ENCODE data around the gene RBM19.

DNA sequence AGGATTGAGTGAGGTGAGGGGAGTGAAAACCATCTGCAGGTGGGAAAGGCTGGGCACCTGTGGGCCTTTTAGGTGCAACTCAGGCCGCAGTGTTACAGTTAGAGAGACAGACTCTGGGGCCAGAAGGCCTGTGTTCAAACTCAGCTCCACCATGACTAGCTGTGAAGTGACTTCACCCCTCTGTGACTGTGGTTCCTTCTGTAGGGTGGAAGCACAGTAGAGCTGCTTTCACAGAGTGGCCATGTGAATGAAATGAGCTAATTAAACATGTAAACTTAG lies 25.0 kb downstream of the RBM19 start:
- TF ChIP-seq POLR2AphosphoS5 (IDR thresholded peaks at IDR 0.05; ENCODE audit: low read depth, low read length) (no peak), SIN3A (IDR thresholded peaks at IDR 0.05; ENCODE audit: borderline replicate concordance, insufficient read depth, low read length) (no peak), TAF1 (IDR thresholded peaks at IDR 0.05; ENCODE audit: borderline replicate concordance, insufficient read depth, low read length) (no peak)
- TF ChIP-seq, protein P1, sequence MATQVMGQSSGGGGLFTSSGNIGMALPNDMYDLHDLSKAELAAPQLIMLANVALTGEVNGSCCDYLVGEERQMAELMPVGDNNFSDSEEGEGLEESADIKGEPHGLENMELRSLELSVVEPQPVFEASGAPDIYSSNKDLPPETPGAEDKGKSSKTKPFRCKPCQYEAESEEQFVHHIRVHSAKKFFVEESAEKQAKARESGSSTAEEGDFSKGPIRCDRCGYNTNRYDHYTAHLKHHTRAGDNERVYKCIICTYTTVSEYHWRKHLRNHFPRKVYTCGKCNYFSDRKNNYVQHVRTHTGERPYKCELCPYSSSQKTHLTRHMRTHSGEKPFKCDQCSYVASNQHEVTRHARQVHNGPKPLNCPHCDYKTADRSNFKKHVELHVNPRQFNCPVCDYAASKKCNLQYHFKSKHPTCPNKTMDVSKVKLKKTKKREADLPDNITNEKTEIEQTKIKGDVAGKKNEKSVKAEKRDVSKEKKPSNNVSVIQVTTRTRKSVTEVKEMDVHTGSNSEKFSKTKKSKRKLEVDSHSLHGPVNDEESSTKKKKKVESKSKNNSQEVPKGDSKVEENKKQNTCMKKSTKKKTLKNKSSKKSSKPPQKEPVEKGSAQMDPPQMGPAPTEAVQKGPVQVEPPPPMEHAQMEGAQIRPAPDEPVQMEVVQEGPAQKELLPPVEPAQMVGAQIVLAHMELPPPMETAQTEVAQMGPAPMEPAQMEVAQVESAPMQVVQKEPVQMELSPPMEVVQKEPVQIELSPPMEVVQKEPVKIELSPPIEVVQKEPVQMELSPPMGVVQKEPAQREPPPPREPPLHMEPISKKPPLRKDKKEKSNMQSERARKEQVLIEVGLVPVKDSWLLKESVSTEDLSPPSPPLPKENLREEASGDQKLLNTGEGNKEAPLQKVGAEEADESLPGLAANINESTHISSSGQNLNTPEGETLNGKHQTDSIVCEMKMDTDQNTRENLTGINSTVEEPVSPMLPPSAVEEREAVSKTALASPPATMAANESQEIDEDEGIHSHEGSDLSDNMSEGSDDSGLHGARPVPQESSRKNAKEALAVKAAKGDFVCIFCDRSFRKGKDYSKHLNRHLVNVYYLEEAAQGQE (IDR thresholded peaks at IDR 0.05; ENCODE audit: insufficient read depth in 1 of 2, low read depth in 2 of 2, low read length in 2 of 2) = no peak

Measured in PFSK-1 (cell line).